Measurements from ENCODE around the gene MLIP.

- TF ChIP-seq CTCF (IDR thresholded peaks at IDR 0.05) (no peak), POLR2A (IDR thresholded peaks at IDR 0.05) (no peak)
Measured at GRCh38 chr6:54130179-54130578, 18.9 kb downstream of the MLIP start.
